Stimulated activated CD4-positive, alpha-beta T cell treated with anti-CD3 and anti-CD28 coated beads, Interleukin-15, amount 100 ng/mL, for 1 hour (primary cell): ENCODE measurements around the gene SP2.

Experiments used
- DNase-seq, 2 donors: peaks; one replicate each; pipeline ENCODE4 v3.0.0-alpha.2; 2020; ENCODE audit warnings: low read depth in 1 of 2, low spot score in 1 of 2

The SP2 gene

DNA sequence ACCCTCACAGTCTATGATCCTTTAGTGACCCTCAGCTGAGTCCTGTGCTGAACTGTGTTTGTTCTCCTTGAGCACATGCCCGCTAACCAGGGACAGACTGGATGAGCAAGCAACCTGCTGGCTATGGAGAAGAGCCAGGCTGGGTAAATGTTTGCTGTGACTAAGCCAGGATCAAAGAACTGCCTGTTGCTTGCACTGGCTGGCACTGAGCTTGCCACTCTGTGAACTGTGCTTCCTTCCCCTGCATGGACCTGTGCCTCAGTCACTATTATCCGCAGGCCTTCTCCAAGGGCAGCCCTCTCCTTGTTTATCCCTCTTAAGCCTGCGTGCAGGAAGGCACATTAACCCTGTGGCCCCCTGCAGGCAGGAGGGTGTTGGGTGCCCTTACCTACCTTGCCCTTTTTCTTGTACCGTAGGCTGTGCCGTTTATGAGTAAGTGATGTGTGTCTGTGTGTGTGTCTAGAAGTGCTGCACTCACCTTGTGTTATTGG, 52.7 kb downstream of the SP2 start:
- no peak for DNase-seq

DNA sequence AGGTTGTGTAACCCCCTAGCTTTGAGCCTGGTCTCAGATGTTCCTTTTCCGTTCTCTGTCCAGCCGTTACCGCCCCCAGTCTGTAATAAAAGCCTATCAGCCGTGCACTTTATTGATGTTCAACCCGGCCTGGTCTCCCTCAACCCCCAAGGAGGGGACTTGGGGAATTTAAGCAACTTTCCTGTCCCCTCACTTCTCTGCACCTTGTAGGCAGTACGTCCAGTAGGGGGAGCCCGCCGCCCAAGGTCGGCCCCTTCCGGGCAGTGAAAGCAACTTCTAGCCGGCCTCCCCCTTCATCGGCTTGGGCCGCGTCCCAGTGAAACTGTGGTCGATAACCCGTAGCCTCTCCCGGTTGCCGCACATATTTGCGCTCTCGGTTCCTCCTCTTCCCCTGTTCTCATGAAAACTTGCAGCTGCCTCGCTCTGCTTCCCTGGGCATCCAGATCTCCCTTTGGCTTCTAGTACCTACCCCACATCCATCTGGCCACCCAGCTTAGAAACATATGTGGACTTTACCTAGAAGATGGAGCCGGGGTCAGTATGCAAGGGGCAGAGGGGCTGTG, 53.2 kb downstream of the SP2 start:
- peak; percentile 59 to 69 for DNase-seq

DNA sequence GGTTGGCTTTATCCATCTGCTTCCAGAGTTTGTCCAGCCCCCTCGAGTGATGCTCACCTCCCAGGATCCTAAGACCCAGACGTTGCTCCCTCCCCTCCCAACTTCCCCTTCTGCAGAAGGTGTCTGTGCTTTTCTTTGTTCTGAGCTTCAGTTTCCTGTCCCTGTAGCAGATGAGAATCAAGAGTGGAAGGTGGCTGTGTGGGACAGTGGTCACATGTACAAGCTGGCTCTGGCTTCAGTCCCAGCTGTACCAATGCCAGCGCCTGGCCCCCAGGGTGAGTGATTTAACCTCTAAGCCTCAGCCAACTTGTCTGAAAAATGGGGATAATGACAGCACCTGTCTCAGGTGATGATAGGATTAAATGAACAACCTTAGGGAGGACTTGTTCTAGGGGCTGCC, 53.9 kb downstream of the SP2 start:
- DNase-seq: no peak

GRCh38 chr17:47950448-47950847, 54.4 kb downstream of the SP2 start:
- no peak for DNase-seq

GRCh38 chr17:47952171-47953021, 56.4 kb downstream of the SP2 start:
- DNase-seq: no peak

- DNase-seq: no peak
These were observed 57.9 kb downstream of the SP2 start for GRCh38 chr17:47953909-47954308.

- DNase-seq: no peak
These were observed 59.7 kb downstream of the SP2 start for GRCh38 chr17:47955497-47956461.

- DNase-seq: no peak
These were observed 61.0 kb downstream of the SP2 start for GRCh38 chr17:47956791-47957590.

GRCh38 chr17:47957591-47958490, 61.8 kb downstream of the SP2 start, which contains the start of gene PRR15L:
Gene PRR15L (minus strand): TSS chr17:47957883. CDS start chr17:47953234, 4,649 bp downstream.
- DNase-seq: no peak

GRCh38 chr17:47959825-47960655, 64.0 kb downstream of the SP2 start:
- no peak for DNase-seq

- DNase-seq: no peak
These were observed 65.4 kb downstream of the SP2 start for GRCh38 chr17:47961406-47961805.

GRCh38 chr17:47962901-47963300, 66.9 kb downstream of the SP2 start:
- DNase-seq: no peak

DNA sequence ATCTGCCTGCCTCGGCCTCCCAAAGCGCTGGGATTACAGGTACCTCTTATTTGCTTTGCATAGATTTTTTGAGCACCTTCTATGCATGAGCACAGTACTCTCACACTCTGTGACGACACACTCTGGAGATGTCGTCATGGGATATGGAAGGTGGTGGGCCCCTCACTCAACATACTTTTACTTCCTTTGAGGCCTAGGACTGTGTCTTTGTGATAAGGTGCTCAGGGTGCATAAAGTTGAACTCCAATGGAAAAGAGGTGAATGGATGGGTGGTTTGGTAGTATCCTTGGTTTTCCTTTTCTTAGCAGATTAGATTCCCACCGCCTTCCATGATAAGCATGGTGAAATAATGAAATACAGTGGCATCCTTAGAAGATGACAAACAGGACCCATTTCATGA, 68.8 kb downstream of the SP2 start:
- no peak for DNase-seq

- no peak for DNase-seq
These were observed 70.1 kb downstream of the SP2 start for GRCh38 chr17:47966079-47966519.

DNA sequence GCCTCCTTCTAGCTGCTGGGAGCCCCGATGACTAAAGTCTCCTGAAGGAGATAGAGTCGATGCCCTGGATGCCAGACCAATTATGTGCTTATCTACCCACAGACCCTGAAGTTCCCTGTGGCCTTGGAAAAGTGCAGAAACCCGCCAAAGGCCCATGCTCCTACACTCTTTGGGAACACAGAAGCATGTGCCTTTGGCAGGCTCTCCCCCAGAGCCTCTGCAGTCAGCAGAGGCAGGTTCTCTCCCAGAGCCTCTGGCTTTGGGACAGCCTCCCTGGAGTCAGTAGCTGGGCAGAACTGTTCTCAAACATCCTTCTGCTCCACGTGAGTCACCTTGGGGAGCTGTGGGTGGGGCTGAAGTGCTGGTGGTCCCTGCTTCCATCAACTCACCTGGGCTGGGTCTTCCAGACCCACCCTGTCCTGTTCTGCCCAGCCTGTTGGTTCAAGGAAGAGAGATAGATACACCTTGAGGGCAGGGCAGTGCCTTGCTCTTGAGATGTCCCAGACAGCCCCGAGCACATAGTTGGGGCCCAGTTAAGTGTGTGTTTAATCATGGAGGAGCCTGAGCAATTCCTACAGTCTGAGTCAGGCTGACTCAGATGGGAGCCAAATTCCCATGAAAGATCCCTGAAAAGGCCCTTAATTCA, 71.7 kb downstream of the SP2 start:
- DNase-seq: no peak

DNA sequence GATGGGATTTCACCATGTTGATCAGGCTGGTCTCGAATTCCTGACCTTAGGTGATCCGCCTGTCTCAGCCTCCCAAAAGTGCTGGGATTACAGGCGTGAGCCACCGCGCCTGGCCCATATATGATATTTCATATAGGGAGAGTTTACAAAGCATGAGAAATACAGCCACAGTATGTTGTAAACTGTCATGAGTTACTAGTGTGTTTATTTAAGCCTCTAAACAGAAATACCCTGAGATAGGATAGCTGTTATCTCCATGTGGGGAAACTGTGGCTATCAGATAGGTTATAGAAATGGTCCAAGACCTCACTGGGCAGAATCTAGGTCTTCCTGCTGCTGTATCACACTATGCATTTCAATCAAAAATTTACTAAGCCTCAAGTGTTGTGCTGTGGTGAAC, 72.8 kb downstream of the SP2 start:
- no peak for DNase-seq

- no peak for DNase-seq
These were observed 74.1 kb downstream of the SP2 start for GRCh38 chr17:47969930-47970724.
